Liver (tissue), 3 donors: ENCODE data around the gene IQCF2.
"Not testable (repeated sequence)": the region's sequence is repeated elsewhere in the genome, so short reads cannot be mapped to it uniquely, and the experiment has no call there.

Experiments used
- EGR1 ChIP-seq, 2 donors: IDR thresholded peaks; 2 replicates each; pipeline ENCODE4 v1.6.1; 2016 to 2018; ENCODE audit warnings: antibody characterized with exemption in 2 of 2, low read depth in 2 of 2
- FOXA1 ChIP-seq: IDR thresholded peaks from 2 replicates; pipeline ENCODE4 v1.6.1; 2016; ENCODE audit warnings: antibody characterized with exemption
- JUND ChIP-seq, 2 donors: IDR thresholded peaks; 2 replicates each; pipeline ENCODE4 v1.6.1; 2016; ENCODE audit warnings: antibody characterized with exemption in 2 of 2
- RAD21 ChIP-seq, 2 donors: IDR thresholded peaks; 2 replicates each; pipeline ENCODE4 v1.6.1; 2016; ENCODE audit warnings: antibody characterized with exemption in 2 of 2, mild to moderate bottlenecking in 2 of 2
- RXRA ChIP-seq, 2 donors: IDR thresholded peaks; 2 replicates each; pipeline ENCODE4 v1.6.1; 2017 to 2018; ENCODE audit warnings: antibody characterized with exemption in 2 of 2, mild to moderate bottlenecking in 1 of 2
- SP1 ChIP-seq: IDR thresholded peaks from 2 replicates; pipeline ENCODE4 v1.6.1; 2018; ENCODE audit warnings: antibody characterized with exemption, mild to moderate bottlenecking
- TAF1 ChIP-seq: conservative IDR thresholded peaks from 2 replicates; pipeline ENCODE4 v1.6.1; 2016; ENCODE audit warnings: antibody characterized with exemption, mild to moderate bottlenecking
- YY1 ChIP-seq: IDR thresholded peaks from 2 replicates; pipeline ENCODE4 v1.6.1; 2016; ENCODE audit warnings: antibody characterized with exemption, mild to moderate bottlenecking
- TF ChIP-seq, protein P1 (sequence below): fragments of 150-350 bp; IDR thresholded peaks from 2 replicates; pipeline ENCODE4 v1.5.1; 2017; ENCODE audit warnings: improper control_type of control experiment, low read depth, low read length; ENCODE audit not compliant: missing input control
- TF ChIP-seq, protein P2 (sequence below): IDR thresholded peaks from 2 replicates; pipeline ENCODE4 v1.6.1; 2016; ENCODE audit warnings: antibody characterized with exemption
- TF ChIP-seq, protein P3 (sequence below): IDR thresholded peaks from 2 replicates; pipeline ENCODE4 v1.6.1; 2016; ENCODE audit warnings: antibody characterized with exemption, mild to moderate bottlenecking
- TF ChIP-seq, protein P4 (sequence below): IDR thresholded peaks from 2 replicates; pipeline ENCODE4 v1.6.1; 2016; ENCODE audit warnings: antibody characterized with exemption
- TF ChIP-seq, protein P5 (sequence below): IDR thresholded peaks from 2 replicates; pipeline ENCODE4 v1.6.1; 2016; ENCODE audit warnings: antibody characterized with exemption
- donor health status: healthy.
- donor health status: healthy.

DNA sequence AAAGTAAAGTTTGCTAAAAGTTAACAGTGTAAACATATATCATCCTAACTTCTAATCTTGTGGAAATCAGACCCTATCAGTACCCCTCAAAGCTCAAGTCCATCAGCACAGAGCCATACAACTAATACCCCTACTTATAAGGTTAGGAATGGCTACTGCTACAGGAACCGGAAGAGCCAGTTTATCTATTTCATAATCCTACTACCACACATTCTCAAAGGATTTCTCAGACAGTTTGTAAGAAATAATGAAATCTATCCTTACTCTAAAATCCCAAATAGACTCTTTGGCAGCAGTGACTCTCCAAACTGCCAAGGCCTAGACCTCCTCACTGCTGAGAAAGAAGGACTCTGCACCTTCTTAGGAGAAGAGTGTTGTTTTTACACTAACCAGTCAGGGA, 6.0 kb upstream of the IQCF2 start:
- TF ChIP-seq, protein P1, sequence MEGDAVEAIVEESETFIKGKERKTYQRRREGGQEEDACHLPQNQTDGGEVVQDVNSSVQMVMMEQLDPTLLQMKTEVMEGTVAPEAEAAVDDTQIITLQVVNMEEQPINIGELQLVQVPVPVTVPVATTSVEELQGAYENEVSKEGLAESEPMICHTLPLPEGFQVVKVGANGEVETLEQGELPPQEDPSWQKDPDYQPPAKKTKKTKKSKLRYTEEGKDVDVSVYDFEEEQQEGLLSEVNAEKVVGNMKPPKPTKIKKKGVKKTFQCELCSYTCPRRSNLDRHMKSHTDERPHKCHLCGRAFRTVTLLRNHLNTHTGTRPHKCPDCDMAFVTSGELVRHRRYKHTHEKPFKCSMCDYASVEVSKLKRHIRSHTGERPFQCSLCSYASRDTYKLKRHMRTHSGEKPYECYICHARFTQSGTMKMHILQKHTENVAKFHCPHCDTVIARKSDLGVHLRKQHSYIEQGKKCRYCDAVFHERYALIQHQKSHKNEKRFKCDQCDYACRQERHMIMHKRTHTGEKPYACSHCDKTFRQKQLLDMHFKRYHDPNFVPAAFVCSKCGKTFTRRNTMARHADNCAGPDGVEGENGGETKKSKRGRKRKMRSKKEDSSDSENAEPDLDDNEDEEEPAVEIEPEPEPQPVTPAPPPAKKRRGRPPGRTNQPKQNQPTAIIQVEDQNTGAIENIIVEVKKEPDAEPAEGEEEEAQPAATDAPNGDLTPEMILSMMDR, result not testable (repeated sequence)
- not testable (repeated sequence) for TF ChIP-seq SP1; RXRA (IDR thresholded peaks at IDR 0.05); EGR1 (IDR thresholded peaks at IDR 0.05; ENCODE audit: low read depth in 2 of 2); RAD21 (IDR thresholded peaks at IDR 0.05); JUND (IDR thresholded peaks at IDR 0.05); TAF1; FOXA1; YY1
- TF ChIP-seq, protein P2, sequence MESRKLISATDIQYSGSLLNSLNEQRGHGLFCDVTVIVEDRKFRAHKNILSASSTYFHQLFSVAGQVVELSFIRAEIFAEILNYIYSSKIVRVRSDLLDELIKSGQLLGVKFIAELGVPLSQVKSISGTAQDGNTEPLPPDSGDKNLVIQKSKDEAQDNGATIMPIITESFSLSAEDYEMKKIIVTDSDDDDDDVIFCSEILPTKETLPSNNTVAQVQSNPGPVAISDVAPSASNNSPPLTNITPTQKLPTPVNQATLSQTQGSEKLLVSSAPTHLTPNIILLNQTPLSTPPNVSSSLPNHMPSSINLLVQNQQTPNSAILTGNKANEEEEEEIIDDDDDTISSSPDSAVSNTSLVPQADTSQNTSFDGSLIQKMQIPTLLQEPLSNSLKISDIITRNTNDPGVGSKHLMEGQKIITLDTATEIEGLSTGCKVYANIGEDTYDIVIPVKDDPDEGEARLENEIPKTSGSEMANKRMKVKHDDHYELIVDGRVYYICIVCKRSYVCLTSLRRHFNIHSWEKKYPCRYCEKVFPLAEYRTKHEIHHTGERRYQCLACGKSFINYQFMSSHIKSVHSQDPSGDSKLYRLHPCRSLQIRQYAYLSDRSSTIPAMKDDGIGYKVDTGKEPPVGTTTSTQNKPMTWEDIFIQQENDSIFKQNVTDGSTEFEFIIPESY, result not testable (repeated sequence)
- TF ChIP-seq, protein P3, sequence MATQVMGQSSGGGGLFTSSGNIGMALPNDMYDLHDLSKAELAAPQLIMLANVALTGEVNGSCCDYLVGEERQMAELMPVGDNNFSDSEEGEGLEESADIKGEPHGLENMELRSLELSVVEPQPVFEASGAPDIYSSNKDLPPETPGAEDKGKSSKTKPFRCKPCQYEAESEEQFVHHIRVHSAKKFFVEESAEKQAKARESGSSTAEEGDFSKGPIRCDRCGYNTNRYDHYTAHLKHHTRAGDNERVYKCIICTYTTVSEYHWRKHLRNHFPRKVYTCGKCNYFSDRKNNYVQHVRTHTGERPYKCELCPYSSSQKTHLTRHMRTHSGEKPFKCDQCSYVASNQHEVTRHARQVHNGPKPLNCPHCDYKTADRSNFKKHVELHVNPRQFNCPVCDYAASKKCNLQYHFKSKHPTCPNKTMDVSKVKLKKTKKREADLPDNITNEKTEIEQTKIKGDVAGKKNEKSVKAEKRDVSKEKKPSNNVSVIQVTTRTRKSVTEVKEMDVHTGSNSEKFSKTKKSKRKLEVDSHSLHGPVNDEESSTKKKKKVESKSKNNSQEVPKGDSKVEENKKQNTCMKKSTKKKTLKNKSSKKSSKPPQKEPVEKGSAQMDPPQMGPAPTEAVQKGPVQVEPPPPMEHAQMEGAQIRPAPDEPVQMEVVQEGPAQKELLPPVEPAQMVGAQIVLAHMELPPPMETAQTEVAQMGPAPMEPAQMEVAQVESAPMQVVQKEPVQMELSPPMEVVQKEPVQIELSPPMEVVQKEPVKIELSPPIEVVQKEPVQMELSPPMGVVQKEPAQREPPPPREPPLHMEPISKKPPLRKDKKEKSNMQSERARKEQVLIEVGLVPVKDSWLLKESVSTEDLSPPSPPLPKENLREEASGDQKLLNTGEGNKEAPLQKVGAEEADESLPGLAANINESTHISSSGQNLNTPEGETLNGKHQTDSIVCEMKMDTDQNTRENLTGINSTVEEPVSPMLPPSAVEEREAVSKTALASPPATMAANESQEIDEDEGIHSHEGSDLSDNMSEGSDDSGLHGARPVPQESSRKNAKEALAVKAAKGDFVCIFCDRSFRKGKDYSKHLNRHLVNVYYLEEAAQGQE, result not testable (repeated sequence)
- TF ChIP-seq, protein P4, sequence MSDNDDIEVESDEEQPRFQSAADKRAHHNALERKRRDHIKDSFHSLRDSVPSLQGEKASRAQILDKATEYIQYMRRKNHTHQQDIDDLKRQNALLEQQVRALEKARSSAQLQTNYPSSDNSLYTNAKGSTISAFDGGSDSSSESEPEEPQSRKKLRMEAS, result not testable (repeated sequence)
- TF ChIP-seq, protein P5, sequence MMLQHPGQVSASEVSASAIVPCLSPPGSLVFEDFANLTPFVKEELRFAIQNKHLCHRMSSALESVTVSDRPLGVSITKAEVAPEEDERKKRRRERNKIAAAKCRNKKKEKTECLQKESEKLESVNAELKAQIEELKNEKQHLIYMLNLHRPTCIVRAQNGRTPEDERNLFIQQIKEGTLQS, result not testable (repeated sequence)
